ENCODE results near the gene SBNO1.

SBNO1 gene

GRCh38 chr12:123242116-123242904, 122.3 kb downstream of the SBNO1 start:
- no peak for DNase-seq
